Measurements from ENCODE around the gene INTS11.

INTS11 gene

DNA sequence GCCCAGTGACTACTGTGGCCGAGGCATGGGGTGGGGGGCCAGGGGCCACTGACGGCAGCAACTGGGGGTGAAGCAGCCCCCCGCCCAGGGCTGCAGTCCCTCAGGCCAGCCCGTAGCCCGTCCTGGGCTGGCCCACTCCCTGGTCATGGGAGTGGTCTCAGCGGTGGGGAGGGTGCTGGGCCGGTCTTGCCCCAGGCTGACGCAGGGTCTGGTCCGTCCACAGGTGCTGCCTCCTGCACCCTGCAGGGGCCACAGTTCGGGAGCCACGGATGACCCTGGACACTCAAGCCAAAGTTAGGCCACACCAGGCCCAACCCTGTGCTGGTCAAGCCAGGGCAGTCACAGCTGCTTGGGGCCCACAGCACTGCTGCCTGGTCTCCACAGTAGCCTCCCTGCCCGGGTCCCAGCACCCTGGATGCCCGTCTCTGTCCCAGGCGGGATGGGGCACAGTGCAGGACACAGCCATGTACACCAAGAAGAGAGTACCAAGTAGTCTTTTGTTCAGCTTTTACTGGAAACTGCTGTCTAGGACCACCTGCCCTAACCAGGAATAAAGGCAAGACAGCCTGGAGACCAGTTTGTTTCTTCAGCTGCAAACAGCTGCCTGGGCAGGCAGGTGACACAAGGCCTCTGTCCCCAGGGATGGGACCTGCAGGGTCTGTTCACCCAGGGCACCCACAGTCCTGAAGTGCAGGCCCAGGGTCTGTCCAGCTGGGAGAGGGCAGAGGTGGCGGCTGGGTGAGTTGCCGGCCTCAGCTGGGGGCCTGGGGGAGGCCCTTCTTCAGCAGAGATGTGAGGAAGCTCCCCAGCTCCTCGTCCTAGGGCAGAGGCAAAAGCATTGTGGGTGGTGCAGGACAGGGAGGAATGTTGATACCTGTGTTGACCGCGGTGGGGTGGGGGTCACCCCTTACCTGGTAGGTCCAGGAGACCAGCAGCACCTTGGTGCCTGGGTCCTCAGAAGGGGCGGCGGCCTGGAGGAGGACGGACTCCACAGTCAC, 13.1 kb downstream of the INTS11 start:
- DNase-seq: no peak

DNA sequence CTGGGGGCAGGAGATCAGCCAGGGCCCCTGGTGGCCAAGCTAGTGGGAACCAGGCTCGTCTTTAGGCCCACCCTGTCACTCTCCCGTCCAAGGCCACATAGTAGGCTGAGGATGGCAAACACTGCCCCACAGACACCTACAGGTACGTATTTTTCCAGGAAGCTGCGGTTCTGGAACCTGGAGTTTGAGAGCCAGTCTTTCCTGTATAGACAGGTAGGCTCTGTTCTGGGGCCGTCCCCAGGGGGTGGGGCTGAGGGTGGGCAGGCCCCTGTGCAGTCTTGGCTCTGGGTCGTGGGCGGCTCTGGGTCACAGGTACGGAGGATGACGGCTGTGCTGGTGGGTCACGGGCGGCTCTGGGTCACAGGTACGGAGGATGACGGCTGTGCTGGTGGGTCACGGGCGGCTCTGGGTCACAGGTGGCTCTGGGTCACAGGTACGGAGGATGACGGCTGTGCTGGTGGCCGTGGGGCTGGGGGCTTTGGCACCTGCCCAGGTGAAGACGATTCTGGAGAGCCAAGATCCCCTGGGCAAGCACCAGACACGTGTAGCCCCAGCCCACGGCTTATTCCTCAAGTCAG, 13.9 kb downstream of the INTS11 start:
- DNase-seq: no peak

DNA sequence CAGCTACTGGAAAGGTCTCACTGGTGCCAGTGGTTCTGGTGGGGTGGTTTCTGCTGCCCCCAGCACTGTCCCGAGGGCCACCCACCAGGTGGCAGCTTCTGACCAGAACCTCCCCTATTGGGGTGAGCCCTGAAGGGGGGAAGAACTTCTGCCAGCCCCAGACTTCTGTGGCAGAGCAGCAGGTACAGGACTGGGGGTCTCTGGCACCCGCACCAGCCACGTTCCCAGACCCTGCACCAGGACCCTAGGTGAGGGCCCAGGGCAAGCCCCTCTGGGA, 14.4 kb downstream of the INTS11 start:
- no peak for DNase-seq

DNA sequence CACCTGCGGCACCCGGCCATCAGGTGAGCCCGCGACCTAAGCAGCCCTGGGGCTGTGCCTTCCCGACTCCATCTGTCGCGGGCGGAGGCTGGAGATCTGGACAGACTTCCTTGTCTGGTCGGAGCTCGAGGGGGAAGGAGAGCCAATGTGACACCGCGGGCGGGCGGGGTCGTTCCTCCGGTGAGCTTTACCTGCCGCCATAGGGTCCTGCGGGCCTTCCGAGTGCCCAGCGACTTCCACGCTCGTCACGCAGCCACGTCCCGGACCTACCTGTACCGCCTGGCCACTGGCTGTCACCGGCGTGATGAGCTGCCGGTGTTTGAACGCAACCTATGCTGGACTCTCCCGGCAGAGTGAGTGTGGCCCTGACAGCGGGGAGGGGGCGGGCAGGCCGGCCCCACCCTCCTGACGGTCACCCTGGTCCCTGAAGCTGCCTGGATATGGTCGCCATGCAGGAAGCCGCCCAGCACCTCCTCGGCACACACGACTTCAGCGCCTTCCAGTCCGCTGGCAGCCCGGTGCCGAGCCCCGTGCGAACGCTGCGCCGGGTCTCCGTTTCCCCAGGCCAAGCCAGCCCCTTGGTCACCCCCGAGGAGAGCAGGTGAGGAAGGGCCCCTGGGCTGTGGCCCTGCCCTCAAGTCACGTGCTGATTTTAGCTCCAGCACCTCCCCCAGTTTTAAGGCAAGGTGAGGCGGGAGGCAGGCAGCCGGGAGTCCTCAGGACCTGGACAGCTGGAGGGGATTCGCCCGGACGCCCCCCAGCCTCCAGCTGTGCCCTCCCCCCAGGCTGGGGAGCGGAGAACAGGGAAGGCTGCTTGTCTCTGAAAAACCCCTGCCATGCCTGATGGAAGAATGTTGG, 15.0 kb downstream of the INTS11 start:
- DNase-seq: peak in 2 of 3 donors; percentile 28 to 38

DNA sequence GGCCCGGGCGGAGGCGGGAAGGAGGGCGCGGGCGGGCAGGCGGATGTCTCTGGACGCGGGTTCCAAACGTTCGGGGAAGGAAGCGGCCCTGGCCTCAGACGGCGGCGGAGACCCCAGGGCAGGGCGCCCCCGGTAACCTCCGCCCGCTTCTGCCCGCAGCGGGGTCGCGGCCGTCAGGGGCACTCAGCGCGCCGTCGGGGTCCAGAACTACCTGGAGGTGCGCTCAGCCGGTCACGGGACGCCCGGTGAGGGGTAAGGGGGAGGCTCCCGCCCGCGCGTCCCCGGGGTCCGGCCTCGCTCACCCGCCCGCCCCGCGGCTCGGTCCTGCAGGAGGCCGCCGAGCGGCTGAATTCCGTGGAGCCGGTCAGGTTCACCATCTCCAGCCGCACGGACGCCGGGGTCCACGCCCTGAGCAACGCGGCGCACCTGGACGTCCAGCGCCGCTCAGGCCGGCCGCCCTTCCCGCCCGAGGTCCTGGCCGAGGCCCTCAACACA, 15.7 kb downstream of the INTS11 start:
- peak in 1 of 3 donors; percentile 38 for DNase-seq

DNA sequence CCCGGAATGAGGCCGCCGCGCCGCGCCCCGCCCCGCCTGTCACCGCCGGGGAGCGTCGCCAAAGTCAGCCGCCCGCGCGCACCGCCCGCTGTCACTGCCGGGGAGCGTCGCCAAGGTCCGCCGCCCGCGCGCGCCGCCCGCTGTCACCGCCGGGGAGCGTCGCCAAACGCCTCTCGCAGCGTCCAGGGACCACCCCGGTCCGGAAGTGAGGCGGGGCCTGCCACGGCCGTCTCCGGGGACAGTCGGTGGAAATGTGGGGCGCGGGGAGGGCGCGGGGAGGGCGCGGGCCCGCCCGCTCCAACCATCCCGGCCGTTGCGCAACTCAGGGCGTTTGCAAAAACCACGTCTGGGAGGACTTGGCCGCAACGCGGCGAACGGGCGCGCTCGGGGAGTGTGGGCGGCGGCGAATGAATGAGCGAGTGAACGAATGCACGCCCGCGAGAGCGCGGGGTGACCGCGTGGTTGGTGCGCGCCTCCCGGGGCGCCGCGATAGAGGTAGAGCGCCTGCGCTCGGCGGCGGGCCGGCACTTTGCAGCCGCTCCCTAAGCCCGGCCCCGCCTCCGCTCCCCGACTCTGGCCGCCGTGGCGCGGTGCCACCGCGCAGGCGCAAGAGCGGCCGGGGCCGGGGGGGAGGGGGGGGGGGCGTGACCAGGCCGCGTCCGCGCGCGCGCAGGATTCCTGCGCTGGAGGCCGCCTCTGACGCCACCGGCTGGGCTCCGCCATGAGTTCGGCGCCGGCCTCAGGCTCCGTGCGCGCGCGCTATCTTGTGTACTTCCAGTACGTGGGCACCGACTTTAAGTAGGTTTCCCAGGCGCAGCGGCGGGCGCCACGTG, 16.3 kb downstream of the INTS11 start, which contains the start of the genes ACAP3 and PUSL1:
TSS of gene ACAP3 (minus strand) at position 8 of the 833 bp plus-strand sequence. CDS start 115 bp downstream, outside the sequence.
TSS of gene PUSL1 (plus strand) at position 675 of the 833 bp plus-strand sequence. CDS start at position 722, 47 bp downstream.
- DNase-seq: peak; percentile 93 to 98 (median 97)

DNA sequence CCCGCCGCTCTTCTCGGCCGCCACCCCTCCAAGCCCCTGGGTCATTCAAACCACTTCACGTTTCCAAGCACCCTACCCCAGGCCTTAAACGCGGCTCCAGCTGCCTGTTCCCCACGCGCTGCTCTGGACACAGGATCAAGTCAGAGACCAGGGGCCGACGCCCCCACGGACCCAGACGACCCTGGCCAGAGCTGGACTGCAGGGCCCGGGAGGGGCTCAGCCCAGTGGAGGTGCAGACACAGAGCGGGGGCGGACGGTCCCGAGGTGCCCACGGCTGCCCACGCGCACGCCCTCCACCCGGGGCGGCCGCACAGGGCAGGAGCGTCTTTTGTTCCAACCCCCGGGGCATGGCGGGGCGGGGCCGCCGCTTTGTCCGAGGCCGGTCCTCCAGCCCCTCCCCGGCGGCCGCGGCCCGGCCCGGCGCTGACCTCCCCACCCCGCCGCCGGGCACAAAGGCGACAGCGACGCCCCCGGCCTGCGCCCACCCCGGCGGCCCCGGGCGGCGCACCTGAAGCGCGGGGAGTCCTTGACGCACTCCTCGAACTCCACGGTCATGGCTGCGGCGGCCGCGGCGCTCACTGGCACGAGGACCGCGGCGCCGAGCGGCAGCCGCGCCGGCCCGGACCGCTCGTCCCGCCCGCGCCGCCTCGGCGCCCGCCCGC, 17.1 kb downstream of the INTS11 start:
- peak; percentile 27 to 74 (median 44) for DNase-seq

DNA sequence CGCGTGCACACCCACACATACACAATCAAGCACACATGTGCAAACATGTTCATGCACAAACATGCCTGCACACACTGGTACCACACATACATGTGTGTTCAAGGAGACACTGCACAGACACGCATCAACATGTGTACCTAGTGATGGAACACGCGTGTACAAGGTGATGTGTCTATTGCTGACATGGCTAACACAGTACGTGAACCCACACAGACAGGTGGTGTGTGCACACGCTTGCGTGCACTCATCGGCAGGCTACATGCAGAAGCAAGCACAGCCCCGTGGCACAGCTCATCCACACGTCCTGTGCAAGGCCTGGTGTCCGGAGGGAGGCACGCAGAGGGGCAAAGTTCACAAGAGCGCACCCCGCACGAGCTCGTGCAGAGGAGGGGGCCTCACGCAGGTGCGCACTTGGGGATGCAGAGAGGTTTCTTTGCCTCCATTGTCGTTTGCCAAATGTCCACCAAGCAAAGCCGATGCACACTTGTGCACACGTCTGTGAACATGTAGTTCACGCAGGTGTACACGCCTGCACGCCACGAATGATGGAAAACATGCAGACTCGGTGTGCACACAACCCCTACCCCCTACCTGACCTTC, 17.7 kb downstream of the INTS11 start:
- DNase-seq: no peak

DNA sequence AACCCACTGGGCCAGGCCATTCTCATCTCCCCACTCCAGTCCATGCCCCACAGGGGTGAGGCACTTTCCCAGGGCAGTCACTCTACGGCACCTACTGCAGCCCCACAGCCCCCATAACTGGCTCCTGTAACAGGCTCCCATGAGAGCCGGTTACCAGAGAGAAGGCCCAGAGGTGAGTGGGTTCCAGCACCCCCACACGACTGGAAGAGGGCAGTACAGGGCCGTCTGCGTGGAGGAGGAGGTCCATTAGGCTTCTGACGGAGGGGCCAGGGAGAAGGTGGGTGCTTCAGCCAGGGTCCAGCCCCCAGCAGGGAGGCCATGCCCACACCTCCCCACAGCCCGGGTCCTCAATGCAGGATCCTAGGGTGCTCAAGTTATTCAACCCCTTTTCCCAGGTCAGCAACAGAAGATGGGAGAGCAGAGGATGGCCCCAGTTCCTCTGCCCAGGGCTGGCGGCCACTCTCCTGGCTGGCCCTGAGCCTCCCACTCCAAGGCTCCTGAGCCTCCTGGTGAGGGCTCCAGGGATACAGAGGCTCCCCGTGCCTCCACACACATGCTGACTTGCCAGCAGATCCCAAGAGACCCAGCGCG, 18.3 kb downstream of the INTS11 start:
- DNase-seq: peak in 1 of 3 donors; percentile 18

DNA sequence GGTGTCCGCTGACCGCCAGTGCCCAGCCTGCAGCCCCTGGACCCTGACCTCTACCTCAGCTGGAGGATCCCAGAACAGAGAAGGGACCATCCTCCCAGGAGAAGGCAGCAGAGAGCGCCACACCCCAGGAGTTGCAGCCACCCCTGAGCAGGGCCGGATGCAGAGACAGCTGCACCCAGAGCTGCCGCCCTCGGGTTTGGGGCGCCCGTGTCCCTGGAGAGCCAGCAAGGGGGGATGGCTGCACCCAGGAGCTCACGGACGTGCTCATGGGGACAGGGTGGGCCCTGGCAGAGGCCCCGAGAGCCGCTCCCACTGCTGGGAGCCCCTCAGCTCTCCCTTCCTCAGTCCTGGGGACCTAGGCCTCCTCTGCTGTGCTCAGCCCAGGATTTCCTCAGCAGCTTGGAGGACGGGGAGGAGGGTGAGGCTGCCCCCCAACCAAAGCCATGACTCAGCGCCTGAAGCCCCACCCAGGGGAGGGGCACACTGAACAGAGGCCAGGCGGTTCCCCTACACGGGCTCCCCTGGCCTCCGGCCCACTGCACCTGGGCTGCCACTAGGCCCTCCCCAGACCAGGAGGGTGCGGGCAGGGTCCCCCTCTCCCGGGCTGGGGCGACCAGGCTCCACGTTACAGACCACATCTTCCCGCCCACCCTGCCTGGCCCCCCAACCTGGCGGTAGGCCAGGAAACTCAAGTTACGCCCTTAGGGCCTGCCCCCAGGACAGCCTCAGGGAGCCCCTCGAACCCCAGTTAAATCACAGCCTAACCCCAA, 19.0 kb downstream of the INTS11 start:
- peak; percentile 66 to 76 (median 72) for DNase-seq

DNA sequence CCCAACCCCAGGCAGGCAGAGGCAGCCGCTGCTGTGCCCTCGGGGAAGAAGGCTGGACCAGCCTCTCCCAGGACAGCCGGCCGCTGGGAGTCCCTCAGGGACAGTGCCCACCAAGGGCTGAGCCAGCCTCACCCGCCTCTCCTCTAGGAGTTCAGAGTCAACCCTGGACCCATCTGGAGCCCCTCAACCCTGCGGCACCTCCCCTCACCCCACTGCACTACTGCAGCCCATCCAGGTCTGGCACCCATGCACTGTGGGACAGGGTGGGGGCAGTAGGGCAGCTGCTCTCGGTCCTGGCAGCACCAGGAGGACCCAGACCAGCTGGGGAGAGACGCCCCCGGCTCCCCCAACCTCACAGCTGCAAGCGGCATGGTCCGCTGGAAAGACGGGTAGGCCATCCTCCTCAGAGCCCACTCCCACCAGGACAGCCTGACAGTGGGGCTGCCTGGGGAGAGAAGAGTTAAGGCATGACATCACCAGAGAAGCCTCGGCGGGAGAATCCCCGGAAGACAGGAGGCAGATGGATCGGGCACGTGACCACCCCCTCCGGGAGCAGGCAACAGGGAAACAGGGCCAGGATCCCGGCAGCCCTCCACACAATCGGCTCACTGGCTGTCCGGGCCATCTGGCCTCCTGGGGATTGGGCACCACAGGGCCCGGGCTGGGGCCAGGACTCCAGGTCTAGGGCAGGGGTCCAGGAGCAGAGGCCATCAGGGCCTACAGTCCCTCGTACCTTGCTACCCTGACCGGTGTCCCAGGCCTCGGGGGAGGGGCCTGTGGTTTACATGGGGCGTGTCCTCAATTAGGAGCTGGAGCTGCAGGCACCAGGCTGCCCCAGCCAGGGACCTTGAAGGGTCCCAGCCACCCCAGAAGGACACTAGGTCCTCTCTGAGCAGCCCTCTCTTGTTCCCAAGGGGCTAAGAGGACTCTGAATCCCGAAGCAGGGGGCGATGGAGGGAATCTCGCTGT, 19.8 kb downstream of the INTS11 start:
- DNase-seq: peak; percentile 58 to 80 (median 66)

DNA sequence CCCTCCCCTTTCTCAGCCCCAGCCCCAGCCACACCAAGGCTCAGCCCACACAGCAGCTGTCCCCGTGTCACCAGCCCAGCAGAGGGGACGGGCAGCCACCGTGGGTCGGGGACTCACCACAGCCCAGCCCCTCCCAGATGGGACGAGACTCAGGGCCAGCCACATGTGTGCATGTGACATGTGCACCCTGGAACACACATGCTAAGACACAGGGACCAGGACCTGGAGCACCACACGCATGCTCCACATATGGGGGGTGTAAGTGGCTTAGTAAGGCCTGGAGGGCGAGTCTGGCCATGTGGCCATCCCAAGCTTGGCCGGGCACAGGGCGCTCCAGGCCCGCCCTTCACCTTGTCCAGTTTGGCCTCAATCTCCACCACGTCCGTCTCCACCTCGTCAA, 20.7 kb downstream of the INTS11 start:
- DNase-seq: no peak

DNA sequence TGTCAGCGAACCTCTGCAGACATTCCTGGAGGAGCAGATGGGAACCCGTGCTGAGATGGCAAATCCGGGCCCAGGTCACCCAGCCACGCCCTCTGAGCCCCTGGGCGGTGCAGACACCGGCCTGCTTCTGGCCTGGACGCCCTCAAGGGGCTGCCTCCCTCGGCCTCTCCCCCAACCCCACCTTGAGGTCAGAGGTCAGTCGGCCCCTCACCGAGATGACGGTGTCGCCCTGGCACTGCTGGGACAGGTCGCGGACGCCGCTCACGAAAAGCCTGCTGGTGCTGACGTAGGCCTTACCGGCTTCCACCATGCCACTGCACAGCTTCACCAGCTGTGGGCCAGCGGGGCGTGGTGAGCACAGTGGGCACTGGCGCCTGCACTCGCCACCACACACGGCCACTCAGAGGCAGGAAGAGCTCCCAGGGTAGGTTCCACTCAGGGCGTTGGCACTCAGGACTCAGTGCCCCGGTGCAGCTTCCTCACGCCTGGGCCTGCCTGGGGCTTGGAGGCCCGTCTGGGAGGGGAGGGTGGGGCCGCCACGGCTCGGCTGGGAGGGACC, 21.4 kb downstream of the INTS11 start:
- no peak for DNase-seq

DNA sequence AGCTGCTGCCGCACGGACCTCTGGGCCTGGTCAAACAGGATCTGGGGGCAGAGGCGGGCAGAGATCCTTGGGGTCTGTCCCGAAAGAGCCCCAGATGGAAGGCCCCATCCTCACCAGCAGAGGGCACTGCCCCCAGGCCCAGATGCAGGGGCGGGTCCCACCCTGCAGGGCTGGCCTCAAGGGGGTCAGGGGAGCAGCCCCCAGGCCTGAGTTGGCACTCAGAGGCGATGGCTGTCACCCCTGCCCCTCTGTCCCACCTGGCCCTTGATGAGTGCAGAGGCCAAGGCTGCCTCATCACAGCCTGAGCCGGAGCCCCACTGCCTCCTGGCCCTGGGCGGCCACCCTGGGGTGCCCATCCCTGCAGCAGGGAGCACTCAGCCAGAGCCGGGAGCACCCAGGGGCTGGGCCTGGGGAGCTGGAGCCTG, 22.4 kb downstream of the INTS11 start:
- peak in 2 of 3 donors; percentile 22 to 43 for DNase-seq

DNA sequence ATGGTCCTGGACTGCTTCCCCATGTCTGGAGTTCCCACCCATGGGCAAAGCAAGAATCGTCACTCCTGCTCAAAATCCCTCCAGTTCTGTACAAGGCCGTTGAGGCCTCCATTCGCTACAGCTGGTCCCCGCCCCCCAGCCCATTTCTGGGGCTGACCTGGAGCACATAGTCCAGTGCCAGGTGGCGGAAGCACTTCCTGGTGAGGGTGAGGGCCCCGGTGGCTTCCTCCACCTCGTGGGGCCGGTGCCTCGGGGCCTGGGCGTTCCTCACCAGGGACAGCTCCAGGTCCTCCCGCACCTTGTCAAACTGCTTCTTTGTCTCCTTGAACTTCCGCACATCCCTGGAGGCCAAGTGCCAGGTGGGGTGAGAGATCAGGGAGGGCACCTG, 24.1 kb downstream of the INTS11 start:
- DNase-seq: no peak

DNA sequence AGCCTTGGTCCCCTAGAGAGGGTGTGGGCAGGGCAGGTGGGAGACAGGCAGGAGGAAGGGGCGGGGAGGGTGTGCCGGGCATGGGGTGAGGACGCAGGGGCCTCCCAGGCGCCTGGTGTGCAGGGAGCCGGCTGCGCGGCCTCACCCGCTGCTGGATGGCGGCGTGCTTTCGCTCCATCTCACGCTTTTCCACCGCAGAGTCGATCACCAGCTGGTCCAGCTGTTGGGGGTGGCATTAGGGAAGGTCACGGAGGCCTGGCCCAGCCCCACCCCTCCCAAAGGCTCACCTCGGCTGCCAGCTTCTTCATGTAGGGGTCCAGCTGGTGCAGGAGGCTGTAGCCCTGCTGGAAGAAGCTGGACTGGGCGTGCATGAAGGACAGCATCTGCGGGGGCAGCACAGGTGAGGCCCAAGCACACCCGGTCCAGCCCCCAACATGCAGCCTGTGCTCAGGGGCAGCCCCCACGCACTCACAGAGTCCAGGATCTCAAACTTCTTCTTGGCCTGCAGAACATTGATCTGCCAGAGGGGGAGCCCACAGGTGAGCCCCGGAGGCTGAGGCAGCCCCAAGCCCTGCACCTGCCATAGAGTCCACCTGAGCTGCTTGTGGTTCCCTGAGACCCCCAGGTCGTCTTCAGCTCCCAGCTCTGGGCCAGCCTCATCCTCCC, 24.6 kb downstream of the INTS11 start:
- DNase-seq: no peak

DNA sequence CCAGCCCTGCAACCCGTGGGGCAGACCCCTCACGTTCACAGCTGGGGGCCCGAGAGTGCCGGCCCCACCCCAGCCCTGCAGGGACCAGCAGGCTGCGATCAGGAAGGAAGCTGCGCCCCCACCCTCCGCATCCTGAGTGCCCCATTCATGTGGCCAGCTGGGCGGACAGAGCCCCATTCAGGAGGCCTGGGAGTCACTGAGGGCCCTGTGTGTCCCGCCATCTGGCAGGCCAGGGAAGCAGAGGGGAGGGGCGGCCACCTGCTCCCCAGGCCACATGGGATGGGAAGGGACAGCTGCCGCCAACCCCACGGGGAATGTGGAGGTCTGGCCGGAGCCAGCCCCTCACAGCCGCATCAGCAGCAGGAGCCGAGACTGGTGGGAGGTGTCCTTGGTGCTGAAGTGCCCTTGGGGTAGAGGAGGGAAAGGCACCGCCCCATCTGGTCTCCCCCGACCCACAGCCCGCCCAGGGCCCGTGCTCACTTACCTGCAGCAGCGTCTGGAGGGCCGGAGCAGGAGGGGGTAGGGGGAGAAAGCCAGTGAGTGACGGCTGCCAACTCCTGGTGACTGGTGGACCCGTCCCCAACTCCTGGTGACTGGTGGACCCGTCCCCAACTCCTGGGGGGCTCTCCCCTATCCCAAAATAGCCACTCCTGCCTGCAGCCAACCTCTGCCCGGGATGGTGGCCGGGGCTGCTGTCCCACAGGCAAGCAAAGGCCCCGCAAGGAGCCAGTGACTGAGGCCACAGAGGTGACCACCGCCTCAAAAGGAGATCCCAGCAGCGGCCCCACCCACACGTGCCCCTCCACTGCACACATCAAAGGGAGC, 25.4 kb downstream of the INTS11 start:
- no peak for DNase-seq

Data from suppressor macrophage treated with lipopolysaccharide for 1 hour (primary cell).